Bronchial epithelial cell (primary cell): ENCODE results near the gene AKAP6. TPM values are rescaled to one million over a fixed set of nuclear protein-coding genes. Genes with fewer than 3 reads are reported as not detected.
A peak's percentile ranks its signal among the peaks of the same experiment; 100 is the strongest.

Source experiments
- DNase-seq: peaks from one replicate; pipeline ENCODE4 v3.0.0-alpha.2; 2010; ENCODE audit warnings: low read depth
- FAIRE-seq: peaks from 2 replicates; lab custom pipeline; 2011; peaks lifted over from hg19 to GRCh38; lab: Jason Lieb, UNC
- H3K27me3 ChIP-seq: 2 replicates; pipeline ENCODE4 v1.5.1; 2011; ENCODE audit warnings: low read length; ENCODE audit not compliant: control insufficient read depth, insufficient read depth
- H3K36me3 ChIP-seq: 2 replicates; pipeline ENCODE4 v1.5.1; 2011; ENCODE audit warnings: low read length; ENCODE audit not compliant: control insufficient read depth, insufficient read depth
- H3K4me3 ChIP-seq: 2 replicates; pipeline ENCODE4 v1.5.1; 2011; ENCODE audit warnings: mild to moderate bottlenecking, low read depth, low read length, control low read depth
- total RNA-seq: library from RNA; depleted of rRNA; stranded (reverse); fragments of >200 nt; gene quantifications from 2 replicates; pipeline ENCODE4 v1.2.1, GENCODE V29; 2014
- TF ChIP-seq, protein P1 (sequence below): IDR thresholded peaks from 2 replicates; pipeline ENCODE4 v1.5.1; 2011; ENCODE audit warnings: mild to moderate bottlenecking, moderate library complexity, low read length, control low read depth, inconsistent platforms; ENCODE audit not compliant: insufficient read depth, severe bottlenecking

AKAP6 gene
- total RNA-seq, 1 donor from 2014 or later: 4.2 TPM

DNA sequence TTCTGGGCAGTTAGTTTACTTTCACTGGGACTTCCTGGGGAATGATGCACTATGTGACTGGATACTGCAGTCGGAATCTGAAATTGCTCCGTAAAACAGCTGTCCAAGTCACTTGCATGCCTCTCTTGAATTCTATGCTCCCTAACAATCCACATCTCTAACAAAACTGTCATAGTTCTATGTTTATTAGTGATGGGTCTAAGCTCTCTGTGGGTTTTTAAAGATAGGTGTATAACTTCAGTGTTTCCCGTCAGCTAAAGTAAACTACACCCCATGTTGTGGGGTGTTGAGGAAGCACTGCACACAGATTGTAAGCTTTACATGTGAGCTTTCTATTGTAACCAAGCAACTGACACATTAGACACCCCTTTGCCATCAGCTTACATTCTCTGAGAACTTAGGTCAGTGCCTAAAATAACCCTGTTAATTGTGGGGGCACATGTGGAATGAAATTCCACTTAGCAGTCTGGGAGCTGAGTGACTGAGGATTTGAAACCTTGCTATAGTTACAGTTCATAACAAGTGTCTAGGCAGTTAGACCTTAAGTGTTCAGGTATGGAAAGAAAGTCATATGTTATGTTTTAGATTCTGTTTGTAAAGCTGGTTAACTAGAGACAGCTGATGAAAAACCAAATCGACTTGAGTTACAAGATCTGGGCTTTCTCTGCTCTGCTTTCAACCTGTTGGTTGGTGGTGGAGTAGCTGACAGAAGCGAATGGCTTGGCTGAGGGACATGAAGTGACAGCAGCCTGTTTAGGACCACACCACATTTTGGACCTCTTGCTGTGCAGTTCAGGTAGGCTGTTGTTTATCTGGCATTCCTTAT, 165.7 kb downstream of the AKAP6 start:
- no peak for DNase-seq
- TF ChIP-seq, protein P1, sequence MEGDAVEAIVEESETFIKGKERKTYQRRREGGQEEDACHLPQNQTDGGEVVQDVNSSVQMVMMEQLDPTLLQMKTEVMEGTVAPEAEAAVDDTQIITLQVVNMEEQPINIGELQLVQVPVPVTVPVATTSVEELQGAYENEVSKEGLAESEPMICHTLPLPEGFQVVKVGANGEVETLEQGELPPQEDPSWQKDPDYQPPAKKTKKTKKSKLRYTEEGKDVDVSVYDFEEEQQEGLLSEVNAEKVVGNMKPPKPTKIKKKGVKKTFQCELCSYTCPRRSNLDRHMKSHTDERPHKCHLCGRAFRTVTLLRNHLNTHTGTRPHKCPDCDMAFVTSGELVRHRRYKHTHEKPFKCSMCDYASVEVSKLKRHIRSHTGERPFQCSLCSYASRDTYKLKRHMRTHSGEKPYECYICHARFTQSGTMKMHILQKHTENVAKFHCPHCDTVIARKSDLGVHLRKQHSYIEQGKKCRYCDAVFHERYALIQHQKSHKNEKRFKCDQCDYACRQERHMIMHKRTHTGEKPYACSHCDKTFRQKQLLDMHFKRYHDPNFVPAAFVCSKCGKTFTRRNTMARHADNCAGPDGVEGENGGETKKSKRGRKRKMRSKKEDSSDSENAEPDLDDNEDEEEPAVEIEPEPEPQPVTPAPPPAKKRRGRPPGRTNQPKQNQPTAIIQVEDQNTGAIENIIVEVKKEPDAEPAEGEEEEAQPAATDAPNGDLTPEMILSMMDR: no peak
- Histone ChIP-seq H3K36me3 (no peaks in the 10 kb centered on the region), H3K27me3 (no peaks in the 10 kb centered on the region), H3K4me3 (no peak overlapping the region)
- peak; percentile 28 for FAIRE-seq

DNA sequence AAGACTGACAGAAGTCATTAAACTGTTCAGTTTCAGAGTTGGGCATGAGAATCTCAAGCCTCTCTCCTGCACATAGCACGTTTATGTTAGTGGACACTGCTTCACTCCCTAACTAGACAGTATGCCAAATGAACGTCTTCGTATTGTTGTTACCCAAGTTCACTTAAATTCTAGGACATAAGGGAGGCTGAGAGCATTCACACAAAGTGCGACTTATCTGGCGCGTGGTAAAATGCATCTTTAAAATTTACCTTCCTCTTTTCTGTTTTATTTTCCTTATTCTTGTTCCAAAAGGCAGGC, 166.3 kb downstream of the AKAP6 start:
- H3K36me3 ChIP-seq: no peaks in the 10 kb centered on the region
- DNase-seq (no peak), FAIRE-seq (no peak)
- H3K27me3 ChIP-seq: no peaks in the 10 kb centered on the region
- H3K4me3 ChIP-seq: no peak overlapping the region
- TF ChIP-seq, protein P1: no peak

DNA sequence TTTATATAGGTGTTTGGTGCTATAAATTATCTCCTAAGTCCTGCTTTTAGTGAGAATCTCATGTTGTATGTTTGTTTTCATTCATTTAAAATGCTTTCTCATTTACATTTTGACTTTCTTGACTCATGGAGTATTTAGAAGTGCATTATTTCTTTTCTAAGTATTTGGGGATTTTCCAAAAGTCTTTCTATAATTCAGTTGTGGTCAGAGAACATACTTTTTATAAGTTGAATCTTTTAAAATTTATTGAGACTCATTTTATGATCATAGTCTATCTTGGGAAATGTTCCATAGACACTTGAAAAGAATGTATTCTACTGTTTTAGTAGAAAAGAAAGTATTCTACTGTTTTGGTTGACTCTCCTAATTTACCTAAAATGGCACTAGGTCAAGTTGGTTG, 168.2 kb downstream of the AKAP6 start:
- H3K27me3 ChIP-seq: no peaks in the 10 kb centered on the region
- no peak for FAIRE-seq
- TF ChIP-seq, protein P1: no peak
- DNase-seq: no peak
- no peak overlapping the region for H3K4me3 ChIP-seq
- no peaks in the 10 kb centered on the region for H3K36me3 ChIP-seq

DNA sequence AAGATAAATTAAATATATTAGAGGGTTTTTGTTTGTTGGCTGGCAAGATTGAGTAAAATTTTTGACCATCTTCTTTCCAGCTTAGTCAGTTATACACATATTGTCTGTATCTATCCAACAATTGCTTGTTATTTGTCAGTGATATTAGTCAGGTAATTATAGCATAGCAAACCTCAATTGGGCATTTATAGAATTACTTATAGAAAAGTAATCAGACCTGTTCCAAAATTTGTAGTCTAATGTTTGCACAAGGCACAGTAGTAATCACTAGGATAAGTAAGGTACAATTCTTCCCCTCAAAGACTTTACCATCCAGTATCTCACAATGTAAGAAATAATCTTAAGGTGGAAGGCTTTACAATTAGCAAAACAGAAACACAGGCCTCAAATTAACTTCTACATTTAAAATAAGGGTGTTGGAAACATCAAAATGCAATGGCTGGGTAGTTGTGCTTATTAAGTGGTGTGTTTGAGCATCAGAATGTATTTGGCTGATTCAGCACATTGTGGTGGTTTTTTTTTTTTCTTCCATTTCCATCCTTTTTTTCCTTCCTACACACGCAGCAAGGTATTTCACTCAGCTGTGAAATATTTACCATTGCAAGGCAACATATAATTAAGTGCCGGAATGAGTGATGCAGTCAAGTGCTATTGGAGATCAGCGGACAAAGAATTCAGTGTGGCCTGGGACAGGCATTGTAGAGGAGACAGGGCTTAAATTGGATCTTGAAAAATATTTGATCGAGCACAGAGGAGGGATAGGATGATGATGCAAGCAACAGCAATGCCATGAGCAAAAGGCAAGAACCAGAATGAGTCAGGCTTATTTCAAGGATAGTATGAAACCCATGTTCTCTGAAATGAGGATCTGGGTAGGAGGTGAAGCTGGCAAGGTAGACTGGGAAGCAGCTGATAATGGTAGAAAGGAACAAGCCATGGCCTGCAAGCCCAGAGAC, 178.2 kb downstream of the AKAP6 start:
- TF ChIP-seq, protein P1: no peak
- peak; percentile 98 for DNase-seq
- peak; percentile 100 for FAIRE-seq
- Histone ChIP-seq H3K36me3 (no peaks in the 10 kb centered on the region), H3K4me3 (no peak overlapping the region), H3K27me3 (no peaks in the 10 kb centered on the region)

DNA sequence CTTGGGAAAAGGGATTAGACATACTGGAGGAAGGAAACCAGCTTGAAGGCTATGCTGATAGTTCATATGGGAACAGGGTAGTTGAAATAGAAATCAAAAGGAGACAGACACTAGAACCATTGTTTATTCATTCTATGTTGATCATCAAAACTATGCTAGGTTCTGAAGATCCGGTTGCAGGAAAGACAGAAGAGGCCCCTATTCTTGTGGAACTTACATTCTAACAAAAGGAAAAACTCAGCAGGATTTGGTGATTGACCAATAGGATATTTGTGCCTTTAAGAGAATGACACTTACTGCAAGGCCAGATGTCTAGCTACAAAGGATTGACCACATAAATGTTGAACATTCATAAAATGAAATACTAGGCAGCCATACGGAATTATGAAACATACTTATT, 179.2 kb downstream of the AKAP6 start:
- Histone ChIP-seq H3K27me3 (no peaks in the 10 kb centered on the region), H3K4me3 (no peak overlapping the region), H3K36me3 (no peaks in the 10 kb centered on the region)
- TF ChIP-seq, protein P1: no peak
- FAIRE-seq (no peak), DNase-seq (peak; percentile 18)
